Measurements from ENCODE around the gene KLHL7. TPM values are rescaled to one million over a fixed set of nuclear protein-coding genes. Genes with fewer than 3 reads are reported as not detected.
A peak's percentile ranks its signal among the peaks of the same experiment; 100 is the strongest.

The KLHL7 gene
- total RNA-seq, 2 donors from 2014 or later: 37.5 to 54.6 TPM

DNA sequence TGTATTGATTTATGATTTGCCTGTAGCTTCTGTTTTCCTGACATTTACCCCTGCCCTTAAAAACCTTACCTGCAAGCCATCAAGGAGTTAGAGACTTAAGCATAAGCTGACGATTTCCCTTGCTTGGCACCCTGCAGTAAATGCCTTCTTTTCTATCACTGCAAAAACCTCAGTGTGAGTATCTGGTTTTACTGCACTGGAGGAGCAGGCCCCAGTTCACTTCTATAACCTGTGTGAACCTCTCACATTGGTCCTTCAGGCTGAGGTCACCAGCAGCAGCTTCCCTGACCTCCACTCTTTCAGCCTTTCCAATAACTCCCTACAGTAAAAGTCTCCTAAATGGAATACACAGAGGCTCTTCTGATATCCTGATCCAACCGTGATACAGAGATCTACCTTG, 106.8 kb downstream of the KLHL7 start:
- peak overlapping the region; percentile 18 for H3K27ac Mint-ChIP-seq
- H3K36me3 ChIP-seq (ENCODE audit: control insufficient read depth, insufficient read depth, low read length): no peaks in the 10 kb centered on the region

DNA sequence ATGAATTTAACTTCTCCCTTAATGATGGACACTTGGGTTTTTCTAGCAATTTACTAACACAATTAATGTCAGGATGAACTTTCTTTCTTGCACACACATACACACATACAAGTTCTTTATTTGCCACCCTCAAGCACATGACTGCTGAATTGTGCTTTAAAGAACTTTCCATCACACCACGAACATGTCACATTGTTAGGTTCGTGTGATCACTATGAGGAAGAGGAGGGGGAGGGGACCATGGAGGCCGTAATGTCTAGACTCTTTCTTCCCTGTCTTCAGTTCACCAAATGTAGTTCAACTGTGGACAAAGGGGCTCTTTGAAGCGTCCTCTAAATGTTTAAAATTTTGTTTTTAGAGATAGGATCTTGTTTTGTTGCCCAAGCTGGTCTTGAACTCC, 107.3 kb downstream of the KLHL7 start:
- DNase-seq: no peak
- H3K36me3 Mint-ChIP-seq (ENCODE audit: low read depth): no peaks in the 10 kb centered on the region
- no peaks in the 10 kb centered on the region for H3K9me3 ChIP-seq (ENCODE audit: control insufficient read depth, low read length)
- no peak overlapping the region for H3K9ac ChIP-seq (ENCODE audit: extremely low read depth, low read length, poor library complexity, severe bottlenecking)
- H3K9me3 Mint-ChIP-seq: no peaks in the 10 kb centered on the region
- 84 to 100% methylated on average over 3 of the region's 4 CpGs for WGBS, 2 experiments (ENCODE audit: insufficient coverage in 1 of 2, insufficient read length in 1 of 2)
- H3K36me3 ChIP-seq (ENCODE audit: control insufficient read depth, insufficient read depth, low read length): no peaks in the 10 kb centered on the region
- TF ChIP-seq, protein P1, sequence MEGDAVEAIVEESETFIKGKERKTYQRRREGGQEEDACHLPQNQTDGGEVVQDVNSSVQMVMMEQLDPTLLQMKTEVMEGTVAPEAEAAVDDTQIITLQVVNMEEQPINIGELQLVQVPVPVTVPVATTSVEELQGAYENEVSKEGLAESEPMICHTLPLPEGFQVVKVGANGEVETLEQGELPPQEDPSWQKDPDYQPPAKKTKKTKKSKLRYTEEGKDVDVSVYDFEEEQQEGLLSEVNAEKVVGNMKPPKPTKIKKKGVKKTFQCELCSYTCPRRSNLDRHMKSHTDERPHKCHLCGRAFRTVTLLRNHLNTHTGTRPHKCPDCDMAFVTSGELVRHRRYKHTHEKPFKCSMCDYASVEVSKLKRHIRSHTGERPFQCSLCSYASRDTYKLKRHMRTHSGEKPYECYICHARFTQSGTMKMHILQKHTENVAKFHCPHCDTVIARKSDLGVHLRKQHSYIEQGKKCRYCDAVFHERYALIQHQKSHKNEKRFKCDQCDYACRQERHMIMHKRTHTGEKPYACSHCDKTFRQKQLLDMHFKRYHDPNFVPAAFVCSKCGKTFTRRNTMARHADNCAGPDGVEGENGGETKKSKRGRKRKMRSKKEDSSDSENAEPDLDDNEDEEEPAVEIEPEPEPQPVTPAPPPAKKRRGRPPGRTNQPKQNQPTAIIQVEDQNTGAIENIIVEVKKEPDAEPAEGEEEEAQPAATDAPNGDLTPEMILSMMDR (conservative IDR thresholded peaks at IDR 0.05): no peak
- H3K4me1 ChIP-seq (ENCODE audit: control insufficient read depth, insufficient read depth, low read length): peaks cover 4% of the 10 kb centered on the region
- H3K4me1 Mint-ChIP-seq: peaks cover 14% of the 10 kb centered on the region
- H3K27me3 Mint-ChIP-seq (ENCODE audit: insufficient read depth): peaks cover 3% of the 10 kb centered on the region
- H3K4me3 ChIP-seq (ENCODE audit: low read length): no peak overlapping the region
- no peak overlapping the region for H3K27ac ChIP-seq (ENCODE audit: low read depth, low read length)
- no peak overlapping the region for H3K27ac Mint-ChIP-seq
- H3K4me3 Mint-ChIP-seq: no peak overlapping the region
- H3K27me3 ChIP-seq (ENCODE audit: control insufficient read depth, insufficient read depth, low read length, poor library complexity, severe bottlenecking): peaks cover 20% of the 10 kb centered on the region

More for the DNA sequence above, 106.8 kb downstream of the KLHL7 start:
- no peak overlapping the region for H3K4me3 Mint-ChIP-seq
- H3K4me1 Mint-ChIP-seq: peaks cover 15% of the 10 kb centered on the region
- Histone ChIP-seq H3K4me1 (ENCODE audit: control insufficient read depth, insufficient read depth, low read length) (peaks cover 4% of the 10 kb centered on the region), H3K9ac (ENCODE audit: extremely low read depth, low read length, poor library complexity, severe bottlenecking) (no peak overlapping the region), H3K4me3 (ENCODE audit: low read length) (no peak overlapping the region), H3K27me3 (ENCODE audit: control insufficient read depth, insufficient read depth, low read length, poor library complexity, severe bottlenecking) (peaks cover 23% of the 10 kb centered on the region), H3K27ac (ENCODE audit: low read depth, low read length) (no peak overlapping the region), H3K9me3 (ENCODE audit: control insufficient read depth, low read length) (no peaks in the 10 kb centered on the region)
- WGBS, 2 experiments (ENCODE audit: insufficient coverage in 1 of 2, insufficient read length in 1 of 2): 87 to 96% methylated on average over 2 of the region's 2 CpGs
- H3K36me3 Mint-ChIP-seq (ENCODE audit: low read depth): no peaks in the 10 kb centered on the region
- peaks cover 3% of the 10 kb centered on the region for H3K27me3 Mint-ChIP-seq (ENCODE audit: insufficient read depth)
- DNase-seq: no peak
- TF ChIP-seq, protein P1 (conservative IDR thresholded peaks at IDR 0.05): no peak
- no peaks in the 10 kb centered on the region for H3K9me3 Mint-ChIP-seq

DNA sequence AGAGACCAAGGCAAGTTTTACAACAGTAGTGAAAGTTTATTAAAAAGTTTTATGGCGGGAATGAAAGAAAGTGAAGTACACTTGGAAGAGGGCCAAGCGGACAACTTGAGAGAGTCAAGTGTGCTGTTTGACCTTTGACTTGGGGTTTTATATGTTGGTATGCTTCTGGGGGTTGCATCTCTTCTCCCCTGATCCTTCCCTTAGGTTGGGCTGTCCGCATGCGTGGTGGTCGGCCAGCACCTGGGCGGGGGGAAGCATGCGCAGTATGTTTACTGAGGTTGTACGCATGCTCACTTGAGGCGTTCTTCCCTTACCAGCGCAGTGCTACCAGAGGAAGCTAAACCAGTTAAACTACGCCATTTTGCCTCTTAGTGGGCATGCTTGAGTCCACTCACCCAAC, 108.2 kb downstream of the KLHL7 start:
- H3K9me3 Mint-ChIP-seq: no peaks in the 10 kb centered on the region
- Histone ChIP-seq H3K27ac (ENCODE audit: low read depth, low read length) (no peak overlapping the region), H3K9me3 (ENCODE audit: control insufficient read depth, low read length) (no peaks in the 10 kb centered on the region), H3K27me3 (ENCODE audit: control insufficient read depth, insufficient read depth, low read length, poor library complexity, severe bottlenecking) (peaks cover 11% of the 10 kb centered on the region), H3K4me3 (ENCODE audit: low read length) (no peak overlapping the region), H3K9ac (ENCODE audit: extremely low read depth, low read length, poor library complexity, severe bottlenecking) (no peak overlapping the region), H3K4me1 (ENCODE audit: control insufficient read depth, insufficient read depth, low read length) (peaks cover 4% of the 10 kb centered on the region), H3K36me3 (ENCODE audit: control insufficient read depth, insufficient read depth, low read length) (no peaks in the 10 kb centered on the region)
- TF ChIP-seq, protein P1 (conservative IDR thresholded peaks at IDR 0.05): no peak
- no peak overlapping the region for H3K27ac Mint-ChIP-seq
- H3K4me3 Mint-ChIP-seq: no peak overlapping the region
- peaks cover 17% of the 10 kb centered on the region for H3K4me1 Mint-ChIP-seq
- WGBS, 2 experiments (ENCODE audit: insufficient coverage in 1 of 2, insufficient read length in 1 of 2): 91 to 94% methylated on average over 9 to 11 of the region's 11 CpGs
- H3K36me3 Mint-ChIP-seq (ENCODE audit: low read depth): no peaks in the 10 kb centered on the region
- H3K27me3 Mint-ChIP-seq (ENCODE audit: insufficient read depth): peaks cover 3% of the 10 kb centered on the region
- no peak for DNase-seq

Measured in endodermal cell (in vitro differentiated cells).